PFSK-1 (cell line): ENCODE results near the gene INTS6.

Experiments used
- FOXP2 ChIP-seq: optimal IDR thresholded peaks from 2 replicates; pipeline ENCODE3; 2011; ENCODE audit warnings: borderline replicate concordance, control low read depth, inconsistent platforms; ENCODE audit not compliant: insufficient read depth; ENCODE audit errors: extremely low read length, extremely low read depth
- POLR2AphosphoS5 ChIP-seq: IDR thresholded peaks from 2 replicates; pipeline ENCODE4 v1.6.1; 2012; ENCODE audit warnings: low read depth, mild to moderate bottlenecking, control low read depth, low read length, moderate library complexity
- REST ChIP-seq, 2 experiments: IDR thresholded peaks; 2 replicates each; pipeline versions ENCODE4 v1.6.1 to v1.8.0; 2011 to 2012; ENCODE audit warnings: low read depth in 2 of 2, low read length in 2 of 2, control low read depth in 1 of 2, inconsistent platforms in 1 of 2, mild to moderate bottlenecking in 1 of 2, moderate library complexity in 1 of 2; ENCODE audit not compliant: insufficient read depth in 1 of 2
- SIN3A ChIP-seq: IDR thresholded peaks from 2 replicates; pipeline ENCODE4 v1.6.1; 2012; ENCODE audit warnings: mild to moderate bottlenecking, low read length, moderate library complexity, borderline replicate concordance; ENCODE audit not compliant: insufficient read depth
- TAF1 ChIP-seq: IDR thresholded peaks from 2 replicates; pipeline ENCODE4 v1.6.1; 2012; ENCODE audit warnings: low read length, control low read depth, borderline replicate concordance; ENCODE audit not compliant: insufficient read depth

INTS6 gene

DNA sequence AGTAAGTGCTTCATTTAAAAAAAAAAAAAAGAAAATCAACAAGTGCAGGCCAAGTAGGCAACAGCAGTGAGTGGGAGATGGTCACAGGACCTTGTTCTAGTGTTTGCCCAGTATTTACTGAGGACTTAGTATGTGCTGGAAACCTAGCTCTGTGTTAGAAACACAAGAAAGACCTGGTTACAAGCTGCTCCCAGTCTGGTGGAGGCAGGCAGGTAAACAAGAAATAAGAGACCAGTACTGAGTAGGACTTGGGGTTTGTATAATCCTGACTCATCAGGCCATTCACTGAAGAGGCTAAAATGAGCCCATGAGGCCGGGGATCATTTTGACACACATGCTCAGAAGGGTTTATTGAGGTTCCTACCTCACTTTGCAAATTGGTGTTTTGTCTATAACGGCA, 134.8 kb downstream of the INTS6 start:
- no peak for TF ChIP-seq POLR2AphosphoS5
- TF ChIP-seq TAF1 = no peak
- TF ChIP-seq FOXP2 = no peak
- TF ChIP-seq REST (IDR thresholded peaks at IDR 0.05; ENCODE audit: insufficient read depth in 1 of 2, low read depth in 2 of 2, low read length in 2 of 2) = no peak
- no peak for TF ChIP-seq SIN3A

DNA sequence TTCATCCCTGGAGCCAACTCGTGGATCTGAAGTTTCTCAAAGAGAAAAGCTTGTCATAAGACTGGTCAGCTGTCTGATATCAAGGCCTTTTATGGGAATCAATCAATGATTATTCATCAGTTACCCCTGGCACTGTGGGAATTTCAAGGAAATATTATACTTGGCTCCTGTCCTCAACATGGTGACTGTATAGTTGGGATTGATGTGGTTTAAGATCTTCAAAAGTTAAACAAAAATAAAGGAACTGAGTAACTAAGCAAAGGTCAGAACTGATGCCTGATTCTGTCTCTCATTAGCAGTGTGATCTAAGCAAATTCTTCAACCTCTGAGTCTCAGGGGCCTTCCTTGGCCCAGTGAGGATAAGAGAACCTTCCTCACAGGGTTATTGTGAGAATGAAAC, 135.6 kb downstream of the INTS6 start:
- TF ChIP-seq SIN3A = no peak
- no peak for TF ChIP-seq FOXP2
- no peak for TF ChIP-seq REST (IDR thresholded peaks at IDR 0.05; ENCODE audit: insufficient read depth in 1 of 2, low read depth in 2 of 2, low read length in 2 of 2)
- no peak for TF ChIP-seq TAF1
- no peak for TF ChIP-seq POLR2AphosphoS5

DNA sequence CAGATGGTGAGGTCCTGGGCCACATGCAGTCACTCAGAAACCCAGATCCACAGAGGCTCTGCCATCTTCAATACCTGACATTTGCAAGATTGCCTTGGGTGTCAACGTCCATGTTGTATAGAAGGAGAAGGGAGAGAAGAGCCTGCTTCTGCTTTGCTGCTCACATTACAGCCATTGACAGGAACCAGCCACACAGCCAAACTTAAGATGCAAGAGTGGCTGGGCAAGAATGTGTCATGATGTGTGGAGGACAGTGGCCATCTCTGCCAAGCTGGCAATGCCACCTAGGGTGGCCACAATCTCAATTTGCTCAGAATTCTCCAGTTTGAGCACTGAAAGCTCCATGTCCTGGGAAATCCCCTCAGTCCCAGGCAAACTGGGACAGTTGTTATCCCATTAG, 139.2 kb downstream of the INTS6 start:
- TF ChIP-seq POLR2AphosphoS5 (no peak), SIN3A (no peak), FOXP2 (no peak), TAF1 (no peak), REST (IDR thresholded peaks at IDR 0.05; ENCODE audit: insufficient read depth in 1 of 2, low read depth in 2 of 2, low read length in 2 of 2) (no peak)

DNA sequence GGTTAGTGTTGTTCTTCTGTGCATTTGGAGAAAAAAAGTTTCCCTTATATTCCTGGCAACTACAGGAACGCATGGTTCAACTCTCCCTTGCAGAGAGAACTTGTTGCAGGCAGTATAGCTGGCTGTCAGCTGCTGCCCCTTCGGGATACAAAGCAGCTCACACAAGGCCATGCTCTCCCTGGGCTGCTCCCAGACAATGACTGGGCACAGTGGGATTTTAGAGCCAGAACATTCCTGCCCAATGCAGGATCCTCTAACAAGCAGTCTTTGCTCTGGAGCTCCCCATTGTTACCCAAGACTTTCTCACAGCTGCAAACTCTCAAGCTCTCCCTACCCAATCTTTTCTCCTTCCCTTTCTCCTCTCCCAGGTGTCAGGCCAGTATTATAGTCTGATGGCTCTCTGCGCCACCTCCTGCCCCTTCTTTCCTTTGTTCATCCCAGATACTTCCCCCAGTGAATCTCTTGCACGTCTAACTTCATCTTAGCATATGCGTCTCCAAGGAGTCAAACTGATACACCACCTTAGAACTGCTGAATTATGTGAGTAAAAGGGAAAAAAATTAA, 140.8 kb downstream of the INTS6 start:
- no peak for TF ChIP-seq POLR2AphosphoS5
- no peak for TF ChIP-seq FOXP2
- no peak for TF ChIP-seq REST (IDR thresholded peaks at IDR 0.05; ENCODE audit: insufficient read depth in 1 of 2, low read depth in 2 of 2, low read length in 2 of 2)
- no peak for TF ChIP-seq SIN3A
- TF ChIP-seq TAF1 = no peak
